GM19455 (cell line): ENCODE data around the gene SERPINE1.
"Not testable (repeated sequence)": the region's sequence is repeated elsewhere in the genome, so short reads cannot be mapped to it uniquely, and the experiment has no call there.

Experiments used
- ATAC-seq: cut with Tn5 transposase; IDR thresholded peaks from one replicate; pipeline ENCODE4 v1.9.1; 2021; ENCODE audit not compliant: unreplicated experiment

The SERPINE1 gene

DNA sequence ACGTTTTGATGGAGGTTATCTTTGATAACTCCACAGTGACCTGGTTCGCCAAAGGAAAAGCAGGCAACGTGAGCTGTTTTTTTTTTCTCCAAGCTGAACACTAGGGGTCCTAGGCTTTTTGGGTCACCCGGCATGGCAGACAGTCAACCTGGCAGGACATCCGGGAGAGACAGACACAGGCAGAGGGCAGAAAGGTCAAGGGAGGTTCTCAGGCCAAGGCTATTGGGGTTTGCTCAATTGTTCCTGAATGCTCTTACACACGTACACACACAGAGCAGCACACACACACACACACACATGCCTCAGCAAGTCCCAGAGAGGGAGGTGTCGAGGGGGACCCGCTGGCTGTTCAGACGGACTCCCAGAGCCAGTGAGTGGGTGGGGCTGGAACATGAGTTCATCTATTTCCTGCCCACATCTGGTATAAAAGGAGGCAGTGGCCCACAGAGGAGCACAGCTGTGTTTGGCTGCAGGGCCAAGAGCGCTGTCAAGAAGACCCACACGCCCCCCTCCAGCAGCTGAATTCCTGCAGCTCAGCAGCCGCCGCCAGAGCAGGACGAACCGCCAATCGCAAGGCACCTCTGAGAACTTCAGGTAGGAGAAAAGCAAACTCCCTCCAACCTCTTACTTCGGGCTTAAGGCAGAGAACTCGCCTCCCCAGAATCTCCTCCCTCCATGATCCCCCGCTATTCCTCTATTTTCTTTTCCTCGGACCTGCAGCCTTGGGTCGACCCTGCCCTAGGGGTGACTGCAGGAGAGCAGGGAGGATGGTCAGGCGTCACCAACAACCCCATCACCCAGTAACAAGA lies at the start of gene SERPINE1:
SERPINE1 (plus strand) TSS at position 454 of the 809 bp plus-strand sequence. CDS start 1,290 bp downstream, outside the sequence.
- ATAC-seq: no peak

- no peak for ATAC-seq
Observed at GRCh38 chr7:101077303-101078086, 49.4 kb upstream of the SERPINE1 start.

GRCh38 chr7:101081432-101081831 lies 45.5 kb upstream of the SERPINE1 start:
- ATAC-seq: no peak

- ATAC-seq: no peak
Observed at GRCh38 chr7:101084865-101085161, 42.1 kb upstream of the SERPINE1 start.

DNA sequence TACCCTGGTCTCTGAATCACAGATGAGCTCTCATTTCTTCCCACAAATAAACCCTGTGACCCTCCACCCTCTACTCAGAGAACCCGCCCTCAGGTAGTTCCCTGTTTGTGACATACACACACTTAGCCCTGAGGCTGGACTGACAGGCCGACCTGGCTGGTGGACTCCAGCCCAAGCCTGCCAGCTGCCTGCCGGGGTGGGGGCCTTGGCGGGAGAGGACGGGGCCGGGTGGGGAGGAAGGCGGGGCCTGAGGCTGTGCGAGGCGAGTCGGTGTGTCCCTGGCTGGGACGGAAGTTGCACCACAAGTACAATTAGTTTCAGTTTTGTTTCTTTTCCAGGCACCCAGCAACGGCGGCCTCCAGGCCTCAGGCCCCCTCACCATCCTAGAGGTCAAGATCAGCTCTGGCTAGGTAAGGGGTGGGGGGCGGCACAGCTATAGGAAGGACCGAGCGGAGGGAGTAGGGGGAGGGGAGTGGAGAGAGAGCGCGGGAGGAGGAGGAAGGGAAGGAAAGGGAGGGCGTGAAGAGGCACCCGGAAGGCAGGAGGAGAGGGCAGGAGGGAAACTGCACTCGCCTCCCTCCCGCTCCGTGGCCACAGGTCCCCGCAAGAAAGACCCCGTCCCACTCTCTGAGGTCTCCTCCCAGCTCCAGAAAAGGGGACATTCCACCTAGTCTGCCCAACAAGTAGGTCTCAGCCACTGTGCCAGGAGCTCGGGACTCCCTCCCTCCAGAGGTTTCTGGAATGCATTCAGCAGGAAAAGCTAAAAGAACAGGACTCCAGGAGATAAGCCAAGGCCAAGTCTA lies 41.5 kb upstream of the SERPINE1 start, which contains the start of gene TRIM56:
TRIM56 (plus strand) TSS at position 320 of the 803 bp plus-strand sequence. CDS start 1,832 bp downstream, outside the sequence.
- ATAC-seq: peak; percentile 91

- no peak for ATAC-seq
Observed at GRCh38 chr7:101087334-101088068, 39.4 kb upstream of the SERPINE1 start.

DNA sequence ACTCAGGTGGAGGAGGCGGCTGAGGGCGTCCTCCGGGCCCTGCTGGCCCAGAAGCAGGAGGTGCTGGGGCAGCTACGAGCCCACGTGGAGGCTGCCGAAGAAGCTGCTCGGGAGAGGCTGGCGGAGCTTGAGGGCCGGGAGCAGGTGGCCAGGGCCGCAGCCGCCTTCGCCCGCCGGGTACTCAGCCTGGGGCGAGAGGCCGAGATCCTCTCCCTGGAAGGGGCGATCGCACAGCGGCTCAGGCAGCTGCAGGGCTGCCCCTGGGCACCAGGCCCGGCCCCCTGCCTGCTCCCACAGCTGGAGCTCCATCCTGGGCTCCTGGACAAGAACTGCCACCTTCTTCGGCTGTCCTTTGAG lies 38.9 kb upstream of the SERPINE1 start:
- no peak for ATAC-seq

GRCh38 chr7:101088858-101089529 lies 37.9 kb upstream of the SERPINE1 start:
- ATAC-seq: no peak

- ATAC-seq: no peak
Observed at GRCh38 chr7:101089876-101090275, 37.0 kb upstream of the SERPINE1 start.

DNA sequence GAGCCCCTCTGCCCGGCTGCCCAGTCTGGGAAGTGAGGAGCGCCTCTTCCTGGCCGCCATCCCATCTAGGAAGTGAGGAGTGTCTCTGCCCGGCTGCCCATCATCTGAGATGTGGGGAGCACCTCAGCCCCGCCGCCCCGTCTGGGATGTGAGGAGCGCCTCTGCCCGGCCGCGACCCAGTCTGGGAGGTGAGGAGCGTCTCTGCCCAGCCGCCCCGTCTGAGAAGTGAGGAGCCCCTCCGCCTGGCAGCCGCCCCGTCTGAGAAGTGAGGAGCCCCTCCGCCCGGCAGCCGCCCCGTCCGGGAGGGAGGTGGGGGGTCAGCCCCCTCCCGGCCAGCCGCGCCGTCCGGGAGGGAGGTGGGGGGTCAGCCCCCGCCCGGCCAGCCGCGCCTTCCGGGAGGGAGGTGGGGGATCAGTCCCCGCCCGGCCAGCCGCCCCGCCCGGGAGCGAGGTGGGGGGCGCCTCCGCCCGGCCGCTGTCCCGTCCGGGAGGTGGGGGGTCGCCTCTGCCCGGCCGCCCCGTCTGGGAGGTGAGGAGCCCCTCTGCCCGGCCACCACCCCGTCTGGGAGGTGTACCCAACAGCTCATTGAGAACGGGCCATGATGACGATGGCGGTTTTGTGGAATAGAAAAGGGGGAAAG lies 34.5 kb upstream of the SERPINE1 start:
- ATAC-seq: not testable (repeated sequence)

- ATAC-seq: no peak
Observed at GRCh38 chr7:101093906-101094305, 33.0 kb upstream of the SERPINE1 start.

- ATAC-seq: no peak
Observed at GRCh38 chr7:101094376-101094775, 32.5 kb upstream of the SERPINE1 start.

GRCh38 chr7:101094791-101095375 lies 32.0 kb upstream of the SERPINE1 start:
- no peak for ATAC-seq

GRCh38 chr7:101096331-101096956 lies 30.5 kb upstream of the SERPINE1 start:
- ATAC-seq: no peak

DNA sequence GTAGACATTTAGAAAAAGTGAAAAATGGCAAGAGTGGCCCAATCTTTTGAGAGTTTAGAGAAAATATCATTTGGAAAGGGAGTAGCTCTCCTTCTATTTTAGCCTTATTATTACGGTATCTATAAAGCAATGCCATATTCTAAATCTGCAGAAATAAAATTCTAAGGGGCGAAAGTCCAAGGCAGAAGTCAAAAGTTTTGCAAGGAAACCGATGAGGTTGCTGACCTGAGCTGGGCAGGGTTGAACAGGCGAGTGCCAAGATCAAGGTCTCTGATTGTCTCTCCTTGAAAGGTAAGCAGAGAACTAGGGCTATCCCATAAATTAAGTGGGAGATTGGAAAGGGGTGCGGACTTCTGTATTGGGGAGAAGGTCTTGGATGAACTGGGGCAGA lies 30.0 kb upstream of the SERPINE1 start:
- no peak for ATAC-seq

DNA sequence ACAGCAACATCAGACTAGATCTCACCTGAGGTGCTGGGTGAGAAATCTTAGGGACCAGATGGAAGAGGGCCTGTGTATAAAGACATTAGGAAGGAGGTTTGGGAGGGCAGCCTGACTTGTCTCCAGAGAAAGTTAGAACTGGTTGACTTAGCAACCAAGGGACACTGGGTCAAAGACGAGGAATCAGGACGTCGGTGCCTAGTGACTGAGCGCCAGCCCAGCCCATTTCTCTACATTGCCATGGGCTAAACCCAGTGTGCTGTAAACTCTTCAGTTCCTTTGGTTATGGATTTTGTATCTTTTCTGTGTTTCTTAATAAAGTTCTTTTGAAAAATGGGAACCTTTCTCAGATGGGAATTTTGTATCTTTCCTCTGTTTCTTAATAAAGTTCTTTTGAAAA lies 29.3 kb upstream of the SERPINE1 start:
- no peak for ATAC-seq

DNA sequence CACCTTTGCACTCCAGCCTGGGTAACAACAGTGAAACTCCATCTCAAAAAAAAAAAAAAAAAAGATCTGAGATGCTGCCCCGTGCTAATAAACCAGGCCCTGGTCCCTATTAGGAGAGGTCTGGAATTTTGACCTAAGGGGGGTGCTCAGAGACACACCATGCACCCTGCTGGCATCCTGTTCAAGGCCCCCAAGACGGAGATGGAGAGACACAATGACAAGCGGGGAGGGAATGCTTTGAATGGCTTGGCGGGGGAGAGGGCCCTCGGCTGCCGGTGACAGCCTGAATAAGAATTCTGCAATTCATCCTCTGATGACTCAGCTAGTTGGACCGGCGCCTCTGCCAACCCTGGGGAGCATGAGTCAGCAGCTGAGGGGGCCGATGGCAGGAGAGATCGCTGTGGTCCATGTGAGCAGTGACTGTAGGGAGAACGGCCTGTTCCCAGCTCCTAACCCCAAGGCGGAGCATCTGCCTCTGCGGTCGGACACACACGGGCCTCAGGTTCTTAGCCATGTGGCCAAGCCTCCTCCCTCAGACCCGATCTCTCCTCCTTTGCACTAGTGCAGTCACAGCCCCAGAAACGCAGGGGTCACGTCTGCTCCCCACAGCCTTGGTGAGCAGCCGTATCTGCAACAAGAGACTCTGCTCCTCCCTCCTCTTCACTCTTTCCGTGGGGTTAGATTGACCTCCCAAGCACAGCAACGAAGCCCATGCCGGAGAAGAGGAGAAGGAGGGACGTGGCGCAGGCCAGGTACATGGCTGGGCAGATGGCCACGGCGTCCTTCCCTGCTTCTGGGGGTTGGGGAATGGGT lies 26.7 kb upstream of the SERPINE1 start:
- ATAC-seq: no peak
